K562 (cell line): ENCODE results near the gene CASP1.
"Not testable (repeated sequence)": the region's sequence is repeated elsewhere in the genome, so short reads cannot be mapped to it uniquely, and the experiment has no call there.

Experiments
- ETS1 ChIP-seq: conservative IDR thresholded peaks from 2 replicates; pipeline ENCODE4 v1.6.1; 2011; ENCODE audit warnings: low read depth, mild to moderate bottlenecking, low read length; ENCODE audit not compliant: control insufficient read depth
- GTF2F1 ChIP-seq: IDR thresholded peaks from 2 replicates; pipeline ENCODE4 v1.6.1; 2011; ENCODE audit warnings: low read depth, low read length, improper control_type of control experiment
- HMGN3 ChIP-seq: IDR thresholded peaks from 2 replicates; pipeline ENCODE4 v1.6.1; 2011; ENCODE audit warnings: borderline replicate concordance, low read depth, mild to moderate bottlenecking, mixed read lengths, low read length; ENCODE audit not compliant: insufficient read length; ENCODE audit errors: extremely low read depth
- MTA1 ChIP-seq: fragments of 450-650 bp; IDR thresholded peaks from 2 replicates; pipeline ENCODE4 v1.6.1; 2017; ENCODE audit warnings: borderline replicate concordance
- MTA3 ChIP-seq: fragments of 450-650 bp; formaldehyde crosslinking; IDR thresholded peaks from 2 replicates; pipeline ENCODE4 v1.6.1; 2017; ENCODE audit warnings: mild to moderate bottlenecking, borderline replicate concordance
- POLR2AphosphoS5 ChIP-seq: IDR thresholded peaks from 2 replicates; pipeline ENCODE4 v1.6.1; 2011; ENCODE audit warnings: mild to moderate bottlenecking, low read depth, low read length, moderate library complexity; ENCODE audit not compliant: control insufficient read depth, insufficient read depth
- POU5F1 ChIP-seq: fragments of 150-350 bp; IDR thresholded peaks from 2 replicates; pipeline ENCODE4 v1.6.1; 2014; ENCODE audit warnings: borderline replicate concordance, low read length, low read depth, mild to moderate bottlenecking; ENCODE audit not compliant: partially characterized antibody
- SIX5 ChIP-seq, 2 experiments: IDR thresholded peaks; 2 replicates each; pipeline ENCODE4 v1.6.1; 2011; ENCODE audit warnings: low read length in 2 of 2, borderline replicate concordance in 1 of 2, low read depth in 1 of 2, mild to moderate bottlenecking in 1 of 2, moderate library complexity in 1 of 2; ENCODE audit not compliant: insufficient read depth in 1 of 2
- TEAD4 ChIP-seq, 2 experiments: sonication (generic) in 1 of 2; formaldehyde crosslinking in 1 of 2; IDR thresholded peaks; 2 replicates each; pipeline versions ENCODE4 v1.6.1 to v1.8.0; 2012 to 2022; ENCODE audit warnings: borderline replicate concordance in 1 of 2, inconsistent platforms in 1 of 2, low read length in 1 of 2, mild to moderate bottlenecking in 1 of 2, missing genetic modification reagents in 1 of 2
- ZBTB7A ChIP-seq: IDR thresholded peaks from 2 replicates; pipeline ENCODE4 v1.6.1; 2011; ENCODE audit warnings: low read depth, mild to moderate bottlenecking, low read length, moderate library complexity, borderline replicate concordance; ENCODE audit not compliant: control insufficient read depth
- ZNF766 ChIP-seq: fragments of 200-800 bp; sonication (Bioruptor generic); conservative IDR thresholded peaks from 2 replicates; pipeline ENCODE4 v1.6.1; 2016; ENCODE audit warnings: missing genetic modification characterization, missing compliant biosample characterization

GRCh38 chr11:105077141-105077790 lies 42.3 kb upstream of the CASP1 start:
- not testable (repeated sequence) for TF ChIP-seq GTF2F1; HMGN3; TEAD4 (IDR thresholded peaks at IDR 0.05; ENCODE audit: low read length); TEAD4 (CRISPR knock-in tag; IDR thresholded peaks at IDR 0.05; ENCODE audit: borderline replicate concordance); MTA3; POLR2AphosphoS5; SIX5 (IDR thresholded peaks at IDR 0.05; ENCODE audit: borderline replicate concordance in 1 of 2, insufficient read depth in 1 of 2, low read depth in 1 of 2, low read length in 2 of 2); ETS1; MTA1; POU5F1; ZBTB7A; ZNF766 (CRISPR knock-in tag)
